GM19467 (cell line): ENCODE data around the gene MYMX.
"Not testable (repeated sequence)": the region's sequence is repeated elsewhere in the genome, so short reads cannot be mapped to it uniquely, and the experiment has no call there.

Experiments used
- ATAC-seq: cut with Tn5 transposase; IDR thresholded peaks from one replicate; pipeline ENCODE4 v1.9.1; 2021; ENCODE audit warnings: mild to moderate bottlenecking, moderate library complexity; ENCODE audit not compliant: unreplicated experiment

MYMX gene

GRCh38 chr6:44230034-44230675 lies 13.4 kb downstream of the MYMX start:
- ATAC-seq = no peak

DNA sequence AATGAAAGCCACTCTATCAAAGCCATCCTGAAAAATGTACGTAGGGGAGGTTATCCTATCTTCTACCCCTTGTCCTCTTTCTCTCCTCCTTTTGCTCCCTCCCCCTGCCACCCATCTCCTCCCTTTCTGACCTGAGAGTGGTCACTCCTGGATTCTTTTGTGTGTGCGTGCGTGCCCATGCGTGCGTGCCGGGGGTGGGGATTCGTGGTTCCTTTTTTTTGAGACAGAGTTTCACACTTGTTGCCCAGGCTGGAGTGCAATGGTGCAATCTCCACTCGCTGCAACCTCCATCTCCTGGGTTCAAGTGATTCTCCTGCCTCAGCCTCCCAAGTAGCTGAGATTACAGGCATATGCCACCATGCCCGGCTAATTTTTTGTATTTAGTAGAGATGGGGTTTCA lies 14.7 kb downstream of the MYMX start:
- not testable (repeated sequence) for ATAC-seq

DNA sequence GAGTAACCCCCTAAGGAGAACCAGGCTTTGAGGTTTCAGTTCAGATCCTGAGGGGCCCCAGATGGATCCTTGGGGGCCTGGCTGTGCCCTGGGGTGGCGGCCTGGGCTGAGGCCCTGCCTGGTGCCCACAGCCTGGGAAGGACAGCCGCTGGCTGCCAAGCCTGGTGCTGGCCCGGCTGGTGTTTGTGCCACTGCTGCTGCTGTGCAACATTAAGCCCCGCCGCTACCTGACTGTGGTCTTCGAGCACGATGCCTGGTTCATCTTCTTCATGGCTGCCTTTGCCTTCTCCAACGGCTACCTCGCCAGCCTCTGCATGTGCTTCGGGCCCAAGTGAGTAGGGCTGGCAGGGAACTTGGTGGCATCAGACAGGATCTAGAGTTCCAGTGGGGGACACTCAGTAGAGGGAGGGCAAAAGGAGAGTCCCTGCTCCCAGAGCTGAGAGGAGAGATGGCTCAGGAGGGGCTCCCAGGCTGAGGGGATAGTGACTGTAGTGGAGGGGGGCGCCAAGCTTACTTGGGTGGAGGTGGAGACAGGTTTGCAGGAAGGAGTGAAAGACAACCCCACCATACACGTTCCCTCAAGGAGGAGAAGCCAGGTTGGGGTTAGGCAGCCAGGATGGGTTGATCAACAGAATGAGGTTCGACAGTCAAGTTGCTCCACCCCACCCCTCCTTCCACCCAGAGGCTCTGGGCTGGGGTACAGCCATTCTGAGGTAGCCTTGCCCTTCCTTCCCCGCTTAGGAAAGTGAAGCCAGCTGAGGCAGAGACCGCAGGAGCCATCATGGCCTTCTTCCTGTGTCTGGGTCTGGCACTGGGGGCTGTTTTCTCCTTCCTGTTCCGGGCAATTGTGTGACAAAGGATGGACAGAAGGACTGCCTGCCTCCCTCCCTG lies 16.2 kb downstream of the MYMX start:
- ATAC-seq = no peak

DNA sequence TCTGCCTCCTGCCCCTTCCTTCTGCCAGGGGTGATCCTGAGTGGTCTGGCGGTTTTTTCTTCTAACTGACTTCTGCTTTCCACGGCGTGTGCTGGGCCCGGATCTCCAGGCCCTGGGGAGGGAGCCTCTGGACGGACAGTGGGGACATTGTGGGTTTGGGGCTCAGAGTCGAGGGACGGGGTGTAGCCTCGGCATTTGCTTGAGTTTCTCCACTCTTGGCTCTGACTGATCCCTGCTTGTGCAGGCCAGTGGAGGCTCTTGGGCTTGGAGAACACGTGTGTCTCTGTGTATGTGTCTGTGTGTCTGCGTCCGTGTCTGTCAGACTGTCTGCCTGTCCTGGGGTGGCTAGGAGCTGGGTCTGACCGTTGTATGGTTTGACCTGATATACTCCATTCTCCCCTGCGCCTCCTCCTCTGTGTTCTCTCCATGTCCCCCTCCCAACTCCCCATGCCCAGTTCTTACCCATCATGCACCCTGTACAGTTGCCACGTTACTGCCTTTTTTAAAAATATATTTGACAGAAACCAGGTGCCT lies 16.9 kb downstream of the MYMX start:
- ATAC-seq = no peak

DNA sequence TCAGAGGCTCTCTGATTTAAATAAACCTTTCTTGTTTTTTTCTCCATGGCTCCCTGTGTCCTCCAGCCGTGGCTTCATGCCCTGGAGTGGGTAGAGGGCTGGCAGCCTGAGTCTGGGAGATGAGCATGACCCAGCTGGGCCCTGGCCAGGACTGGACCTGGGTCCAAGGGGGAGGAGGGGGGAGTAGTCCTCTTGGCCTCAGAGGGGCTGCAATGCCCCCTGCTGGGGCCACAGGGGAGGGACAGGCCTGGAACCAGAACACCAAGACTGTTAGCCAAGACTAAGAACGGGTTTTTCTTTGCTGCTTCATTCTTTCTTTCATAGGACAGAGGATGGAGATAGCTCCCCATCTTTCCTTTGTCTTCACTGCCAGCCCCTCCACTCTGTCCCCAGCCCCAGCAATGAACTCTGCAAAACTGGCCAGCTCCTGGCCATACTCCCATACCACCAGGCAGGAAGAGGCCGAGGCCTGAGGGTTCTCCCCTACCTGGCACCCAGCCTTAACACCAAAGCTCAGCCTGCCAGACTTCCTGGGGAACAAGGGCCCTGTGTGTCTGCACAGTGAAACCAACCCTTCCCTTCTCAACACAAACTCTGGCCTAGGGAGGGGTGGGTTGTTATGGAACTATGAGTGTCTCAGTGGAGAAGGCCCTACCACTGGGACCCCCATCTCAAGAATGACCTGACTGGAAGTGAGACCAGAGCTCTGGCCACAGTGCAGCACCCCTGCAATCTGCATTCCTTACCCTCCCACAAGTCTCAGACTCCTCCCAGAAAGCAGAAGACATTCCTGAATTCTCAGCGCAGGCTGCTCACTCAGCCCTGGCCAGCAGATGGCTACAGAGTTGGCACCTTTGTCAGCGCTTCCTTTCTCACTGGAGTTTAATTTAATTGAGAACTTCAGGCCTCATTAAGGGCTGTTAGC lies 17.6 kb downstream of the MYMX start:
- ATAC-seq = no peak

DNA sequence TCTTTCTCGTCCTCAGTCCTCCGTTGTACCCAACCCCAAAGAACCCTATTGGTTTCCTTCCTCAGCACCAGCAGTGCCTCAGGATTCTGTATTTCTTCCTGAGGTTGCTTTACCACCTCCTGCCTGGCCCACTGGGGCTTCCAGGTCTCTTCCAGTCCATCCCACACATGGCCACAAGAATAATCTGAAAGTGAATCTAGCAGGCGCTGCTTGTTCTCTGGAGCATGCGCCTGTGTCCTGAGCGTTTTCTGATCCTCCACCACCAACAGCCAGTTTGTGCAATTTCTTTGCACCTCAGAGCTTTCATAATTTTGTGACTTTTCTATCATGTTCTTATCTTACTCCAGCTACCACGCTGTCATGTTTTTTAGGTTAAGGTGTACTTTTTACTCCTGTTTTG lies 18.5 kb downstream of the MYMX start:
- ATAC-seq = no peak

- no peak for ATAC-seq
These were observed 19.3 kb downstream of the MYMX start for GRCh38 chr6:44235891-44236516.

- peak; percentile 54 for ATAC-seq
These were observed 20.5 kb downstream of the MYMX start for GRCh38 chr6:44237021-44237812.

DNA sequence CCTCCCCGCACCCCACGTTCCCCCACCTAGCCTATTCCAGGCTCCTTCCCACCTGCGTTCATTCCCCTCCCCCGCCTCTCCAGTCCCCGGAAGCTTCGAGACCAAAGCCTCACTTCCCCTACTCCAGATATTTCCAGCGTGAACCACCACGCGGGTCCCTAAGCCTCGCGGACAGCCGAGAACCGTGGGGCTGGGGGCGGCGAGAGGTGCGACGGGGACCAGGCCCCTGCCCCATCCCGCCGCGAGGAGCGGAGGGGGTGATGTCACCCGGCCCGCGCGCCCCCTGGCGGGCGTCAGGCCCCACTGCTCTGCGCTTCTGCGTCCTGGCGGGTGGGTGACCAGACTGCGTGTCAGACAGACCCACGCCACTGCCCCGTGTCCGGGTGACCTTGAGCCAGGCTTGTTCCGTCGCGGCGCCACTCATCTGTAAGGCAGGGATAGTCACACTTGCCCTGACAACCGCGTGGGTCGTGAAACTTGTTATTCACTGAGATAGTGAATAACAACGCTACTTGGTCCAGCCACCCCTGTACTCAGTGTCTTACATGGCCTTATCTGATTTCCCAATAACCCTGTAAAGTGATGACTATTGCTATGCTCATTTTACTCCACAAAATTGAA lies 21.2 kb downstream of the MYMX start:
- peak; percentile 68 for ATAC-seq

DNA sequence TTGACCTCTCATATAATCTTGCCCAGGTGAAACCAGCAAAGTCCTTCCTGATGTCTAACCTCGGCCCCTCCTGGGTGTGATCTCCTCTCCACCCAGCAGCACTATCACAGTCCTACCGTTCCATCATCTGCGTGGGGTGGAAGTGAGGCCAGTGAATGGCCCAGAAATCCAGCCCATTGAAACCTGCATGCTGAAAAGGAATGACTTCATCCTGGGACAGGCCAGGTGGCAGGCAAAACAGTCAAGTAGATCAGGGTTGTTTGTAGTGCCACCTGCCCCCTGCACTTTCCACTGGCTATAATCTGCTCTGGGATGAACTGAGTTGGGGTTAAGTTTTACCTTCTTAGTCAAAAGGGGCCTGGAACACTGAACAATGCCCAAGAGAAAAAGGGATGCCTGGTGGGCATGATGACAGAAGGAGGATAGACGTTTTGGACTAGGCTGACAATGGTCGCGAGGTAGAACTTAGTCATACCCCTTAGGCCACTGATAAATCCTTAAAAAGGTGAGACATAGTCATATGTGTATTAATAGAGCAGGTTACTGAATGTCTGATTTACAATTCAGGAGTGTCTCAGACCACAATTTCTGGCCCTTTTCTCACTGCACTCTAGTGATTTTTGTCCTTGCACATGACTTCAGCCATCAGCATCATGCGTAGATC lies 22.1 kb downstream of the MYMX start:
- no peak for ATAC-seq

DNA sequence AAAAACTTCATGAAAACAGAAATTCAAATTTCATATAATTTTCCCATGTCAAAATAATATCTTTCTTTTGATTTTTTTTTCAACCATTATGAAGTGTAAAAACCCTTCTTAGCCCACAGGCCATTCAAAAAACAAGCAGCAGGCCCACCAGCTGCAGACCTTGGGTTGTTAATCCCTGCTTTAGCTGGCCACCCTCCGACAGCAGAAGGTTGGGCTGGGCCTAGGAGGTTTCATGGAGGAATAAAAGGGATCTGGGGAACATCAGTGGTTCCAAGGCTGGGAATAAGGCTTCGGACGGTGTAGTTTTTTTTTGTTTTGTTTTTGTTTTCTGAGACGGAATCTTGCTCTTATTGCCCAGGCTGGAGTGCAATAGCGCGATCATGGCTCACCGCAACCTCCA lies 26.6 kb downstream of the MYMX start:
- no peak for ATAC-seq

DNA sequence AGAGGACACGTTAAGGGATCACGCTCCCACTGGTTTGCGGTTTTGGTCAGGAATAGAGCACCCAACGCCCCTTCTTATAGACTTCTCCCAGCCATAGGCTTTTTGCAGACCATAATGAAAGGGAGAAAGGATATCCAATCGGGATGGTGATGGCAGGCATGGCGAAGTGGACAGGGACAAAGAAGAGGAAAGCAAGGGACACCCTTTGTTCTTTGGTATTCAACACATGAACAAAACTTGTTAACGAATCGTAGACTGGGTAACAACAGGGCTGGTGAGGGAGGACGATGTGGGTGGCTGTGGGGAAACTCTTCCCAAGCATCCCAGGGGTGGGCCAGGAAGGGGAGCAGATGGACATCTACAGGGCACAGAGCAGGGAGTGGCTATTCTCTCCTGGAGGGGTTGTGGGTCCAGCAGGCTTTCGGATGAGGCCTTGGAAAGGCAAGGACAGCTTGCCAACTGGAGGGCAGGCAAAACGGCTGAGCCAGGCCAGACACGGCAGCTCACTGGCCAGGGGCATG lies 28.7 kb downstream of the MYMX start:
- ATAC-seq = no peak

DNA sequence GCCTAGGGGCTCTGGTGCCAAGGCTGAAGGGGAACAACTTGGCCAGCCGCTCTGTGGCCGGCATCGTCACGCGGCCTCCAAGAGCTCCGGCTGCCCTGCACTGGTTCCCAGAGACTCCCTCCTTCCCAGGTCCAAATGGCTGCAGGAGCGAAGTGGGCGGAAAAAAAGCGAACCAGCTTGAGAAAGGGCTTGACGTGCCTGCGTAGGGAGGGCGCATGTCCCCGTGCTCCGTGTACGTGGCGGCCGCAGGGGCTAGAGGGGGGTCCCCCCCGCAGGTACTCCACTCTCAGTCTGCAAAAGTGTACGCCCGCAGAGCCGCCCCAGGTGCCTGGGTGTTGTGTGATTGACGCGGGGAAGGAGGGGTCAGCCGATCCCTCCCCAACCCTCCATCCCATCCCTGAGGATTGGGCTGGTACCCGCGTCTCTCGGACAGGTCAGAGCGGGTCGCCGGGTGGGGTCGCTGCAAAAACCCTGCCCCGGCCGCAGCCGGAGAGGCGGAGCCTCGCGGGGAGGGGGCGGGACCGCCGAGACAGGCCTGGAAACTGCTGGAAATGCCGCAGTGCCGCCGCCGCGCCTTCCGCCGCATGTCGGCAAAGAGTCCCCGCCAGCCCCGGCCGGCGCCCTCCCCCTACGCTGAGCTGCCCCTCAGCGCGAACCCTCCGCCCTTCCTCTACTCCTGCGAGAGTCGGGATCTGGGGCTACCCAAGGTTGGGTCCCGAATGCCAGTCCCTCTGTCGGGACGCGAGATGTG lies 29.4 kb downstream of the MYMX start:
- ATAC-seq = peak; percentile 40

DNA sequence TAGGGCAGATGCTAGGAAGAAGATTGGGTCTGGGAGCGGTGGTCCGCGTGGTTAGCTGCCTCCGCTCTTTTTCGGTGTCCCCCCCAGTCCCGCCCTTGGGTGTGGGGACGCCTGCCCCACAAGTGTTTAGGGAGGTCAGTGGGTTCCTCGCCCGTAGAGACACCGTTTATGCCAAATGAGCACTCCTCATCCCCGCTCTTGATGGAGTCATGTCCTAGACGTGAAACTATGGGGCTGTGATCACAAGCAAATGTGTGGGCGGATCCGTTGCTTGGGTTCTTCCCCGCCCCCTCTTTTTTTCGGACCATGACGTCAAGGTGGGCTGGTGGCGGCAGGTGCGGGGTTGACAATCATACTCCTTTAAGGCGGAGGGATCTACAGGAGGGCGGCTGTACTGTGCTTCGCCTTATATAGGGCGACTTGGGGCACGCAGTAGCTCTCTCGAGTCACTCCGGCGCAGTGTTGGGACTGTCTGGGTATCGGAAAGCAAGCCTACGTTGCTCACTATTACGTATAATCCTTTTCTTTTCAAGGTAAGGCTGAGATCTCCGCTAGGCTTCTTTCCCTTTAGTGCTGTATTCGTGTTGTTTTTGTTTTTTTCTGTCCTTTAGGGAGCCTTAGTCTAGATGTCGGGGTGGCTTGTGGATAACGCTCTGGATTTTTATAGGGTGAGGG lies 30.1 kb downstream of the MYMX start, which contains the start of gene HSP90AB1:
Gene HSP90AB1 (plus strand): TSS at position 439 of the 675 bp plus-strand sequence. CDS start 1,529 bp downstream, outside the sequence.
- ATAC-seq = peak; percentile 62

GRCh38 chr6:44247338-44248302 lies 30.9 kb downstream of the MYMX start:
- ATAC-seq = peak; percentile 22

DNA sequence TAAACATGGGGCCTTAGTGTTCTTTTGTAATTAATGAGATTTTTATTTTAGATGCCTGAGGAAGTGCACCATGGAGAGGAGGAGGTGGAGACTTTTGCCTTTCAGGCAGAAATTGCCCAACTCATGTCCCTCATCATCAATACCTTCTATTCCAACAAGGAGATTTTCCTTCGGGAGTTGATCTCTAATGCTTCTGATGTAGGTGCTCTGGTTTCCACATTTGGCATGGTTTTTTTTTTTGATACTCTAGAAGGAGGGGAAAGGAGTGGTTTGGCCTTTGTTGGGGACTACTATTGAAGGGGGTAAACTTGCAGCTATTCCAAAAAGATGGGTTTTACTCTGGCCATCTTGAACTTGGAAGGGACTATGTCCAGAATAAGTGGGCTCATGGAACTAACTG lies 31.9 kb downstream of the MYMX start:
- ATAC-seq = no peak
